ENCODE results near the gene ZMYM3.

GRCh38 chrX:71241301-71241700 is 12.6 kb downstream of the ZMYM3 start:
- TF ChIP-seq CTCF (IDR thresholded peaks at IDR 0.05; ENCODE audit: poor library complexity) (no peak), EZH2phosphoT487 (IDR thresholded peaks at IDR 0.05; ENCODE audit: low read depth, severe bottlenecking, unreplicated experiment) (no peak)

Measured in hepatocyte (in vitro differentiated cells).